ENCODE results near the gene GPS1.

Gene GPS1

DNA sequence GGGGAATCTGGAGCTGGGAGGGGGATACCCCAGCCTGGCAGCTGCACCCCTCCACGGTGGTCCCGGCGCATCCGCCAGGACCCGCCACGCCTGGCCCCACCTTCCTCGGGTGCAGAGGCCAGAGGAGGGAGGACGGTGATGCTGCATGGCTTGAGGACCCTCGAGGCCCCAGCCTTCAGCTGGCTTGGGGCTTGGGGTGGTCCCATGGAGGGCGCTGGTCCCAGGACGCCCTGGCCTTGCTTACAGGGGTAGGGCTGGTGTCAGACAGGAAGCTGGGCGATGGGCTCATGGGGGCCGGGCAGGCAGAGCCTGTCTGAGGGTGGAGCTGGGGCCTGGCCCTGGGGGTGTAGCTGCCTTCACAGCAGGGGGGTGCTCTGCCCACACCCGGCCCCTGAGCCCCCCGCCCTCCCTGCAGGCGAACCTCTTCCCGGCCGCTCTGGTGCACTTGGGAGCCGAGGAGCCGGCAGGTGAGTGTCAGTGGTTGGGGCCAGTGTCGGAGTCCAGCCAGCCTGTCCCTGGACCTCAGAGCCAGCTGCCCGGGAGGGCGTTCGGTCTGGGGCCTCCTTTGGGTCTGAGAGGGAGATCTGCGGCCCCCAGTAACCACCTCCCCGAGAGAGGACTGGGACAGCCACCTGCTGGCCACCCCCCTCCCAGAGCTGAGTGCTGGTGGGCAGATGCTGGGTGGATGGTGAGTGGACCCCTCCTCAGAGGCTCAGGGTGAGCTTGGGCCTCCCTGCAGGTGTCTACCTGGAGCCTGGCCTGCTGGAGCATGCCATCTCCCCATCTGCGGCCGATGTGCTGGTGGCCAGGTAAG, 35.4 kb upstream of the GPS1 start:
- H2BK120ac ChIP-seq (ENCODE audit: insufficient read depth, low read length, poor library complexity) = no peak overlapping the region

DNA sequence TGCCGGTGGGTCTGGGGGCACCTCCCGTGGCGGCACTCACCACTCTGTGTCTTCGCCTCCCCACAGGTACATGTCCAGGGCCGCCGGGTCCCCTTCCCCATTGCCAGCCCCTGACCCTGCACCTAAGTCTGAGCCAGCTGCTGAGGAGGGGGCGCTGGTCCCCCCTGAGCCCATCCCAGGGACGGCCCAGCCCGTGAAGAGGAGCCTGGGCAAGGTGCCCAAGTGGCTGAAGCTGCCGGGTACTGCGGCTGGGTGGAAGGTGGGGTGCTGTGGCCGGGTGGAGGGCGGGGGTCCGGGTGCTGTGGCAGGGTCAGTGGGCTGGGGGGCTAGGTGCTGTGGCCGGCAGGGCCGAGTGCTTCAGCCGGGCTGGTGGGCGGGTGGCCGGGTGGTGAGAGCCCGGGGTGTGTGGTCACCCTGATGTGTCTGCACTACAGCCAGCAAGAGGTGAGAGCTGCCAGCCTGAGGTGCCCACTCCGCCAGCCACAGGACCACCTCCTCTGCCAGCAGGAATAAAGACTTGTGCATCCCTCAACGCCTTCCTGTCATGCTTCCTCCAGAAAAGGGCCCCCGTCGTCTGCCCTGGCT, 34.7 kb upstream of the GPS1 start:
- Histone ChIP-seq H3K79me1 (ENCODE audit: low read length) (peaks cover 13% of the 10 kb centered on the region), H4K12ac (ENCODE audit: low read depth, low read length) (no peak overlapping the region), H2AFZ (ENCODE audit: insufficient read depth, low read length, poor library complexity) (no peak overlapping the region), H3K4me2 (ENCODE audit: low read length) (no peak overlapping the region), H2BK120ac (ENCODE audit: insufficient read depth, low read length, poor library complexity) (no peak overlapping the region), H4K8ac (ENCODE audit: low read depth, low read length) (no peak overlapping the region), H3K4me3 (ENCODE audit: low read depth, low read length) (no peak overlapping the region), H3K9me3 (ENCODE audit: insufficient read depth, low read depth, low read length) (peaks cover 2% of the 10 kb centered on the region), H3K27ac (ENCODE audit: low read depth, low read length) (no peak overlapping the region), H3K18ac (ENCODE audit: low read length) (no peak overlapping the region), H3K14ac (ENCODE audit: low read length) (no peak overlapping the region), H2BK12ac (ENCODE audit: low read length) (no peak overlapping the region), H3K4me1 (ENCODE audit: control insufficient read depth in 1 of 2, insufficient read depth in 2 of 2, low read length in 2 of 2) (peaks cover 22 to 23% of the 10 kb centered on the region in 2 experiments), H3K23ac (ENCODE audit: low read length) (no peak overlapping the region), H2AK5ac (ENCODE audit: low read length) (no peak overlapping the region), H3K27me3 (ENCODE audit: insufficient read depth, low read length) (no peaks in the 10 kb centered on the region), H2BK5ac (ENCODE audit: low read depth, low read length, poor library complexity) (no peak overlapping the region), H3K36me3 (ENCODE audit: control insufficient read depth in 1 of 2, insufficient read depth in 2 of 2, low read length in 2 of 2) (peaks cover 17 to 20% of the 10 kb centered on the region in 2 experiments), H3K9ac (ENCODE audit: low read length) (no peak overlapping the region), H3K79me2 (ENCODE audit: control insufficient read depth, insufficient read depth, low read length, poor library complexity) (peaks cover 2% of the 10 kb centered on the region), H3K4ac (ENCODE audit: low read depth, low read length) (no peak overlapping the region), H4K91ac (ENCODE audit: low read depth, low read length) (no peak overlapping the region)
- DNase-seq = no peak
- WGBS (ENCODE audit: extremely low coverage, insufficient coverage, insufficient read length) = no CpG with 5 or more reads among the region's 24 CpGs

More for the DNA sequence above, 35.4 kb upstream of the GPS1 start:
- Histone ChIP-seq H3K18ac (ENCODE audit: low read length) (no peak overlapping the region), H3K79me1 (ENCODE audit: low read length) (peaks cover 13% of the 10 kb centered on the region), H3K27me3 (ENCODE audit: insufficient read depth, low read length) (no peaks in the 10 kb centered on the region), H3K4me2 (ENCODE audit: low read length) (no peak overlapping the region), H3K23ac (ENCODE audit: low read length) (no peak overlapping the region), H2AFZ (ENCODE audit: insufficient read depth, low read length, poor library complexity) (no peak overlapping the region), H3K79me2 (ENCODE audit: control insufficient read depth, insufficient read depth, low read length, poor library complexity) (peaks cover 2% of the 10 kb centered on the region), H2AK5ac (ENCODE audit: low read length) (no peak overlapping the region), H2BK12ac (ENCODE audit: low read length) (no peak overlapping the region), H3K9ac (ENCODE audit: low read length) (no peak overlapping the region), H3K4ac (ENCODE audit: low read depth, low read length) (no peak overlapping the region), H3K36me3 (ENCODE audit: control insufficient read depth in 1 of 2, insufficient read depth in 2 of 2, low read length in 2 of 2) (peaks cover 20 to 23% of the 10 kb centered on the region in 2 experiments), H4K8ac (ENCODE audit: low read depth, low read length) (no peak overlapping the region), H4K12ac (ENCODE audit: low read depth, low read length) (no peak overlapping the region), H3K4me1 (ENCODE audit: control insufficient read depth in 1 of 2, insufficient read depth in 2 of 2, low read length in 2 of 2) (peaks cover 17 to 18% of the 10 kb centered on the region in 2 experiments), H3K14ac (ENCODE audit: low read length) (no peak overlapping the region), H3K27ac (ENCODE audit: low read depth, low read length) (no peak overlapping the region), H3K4me3 (ENCODE audit: low read depth, low read length) (no peak overlapping the region), H3K9me3 (ENCODE audit: insufficient read depth, low read depth, low read length) (peaks cover 2% of the 10 kb centered on the region), H4K91ac (ENCODE audit: low read depth, low read length) (no peak overlapping the region), H2BK5ac (ENCODE audit: low read depth, low read length, poor library complexity) (no peak overlapping the region)
- no CpG with 5 or more reads among the region's 28 CpGs for WGBS (ENCODE audit: extremely low coverage, insufficient coverage, insufficient read length)
- no peak for DNase-seq

DNA sequence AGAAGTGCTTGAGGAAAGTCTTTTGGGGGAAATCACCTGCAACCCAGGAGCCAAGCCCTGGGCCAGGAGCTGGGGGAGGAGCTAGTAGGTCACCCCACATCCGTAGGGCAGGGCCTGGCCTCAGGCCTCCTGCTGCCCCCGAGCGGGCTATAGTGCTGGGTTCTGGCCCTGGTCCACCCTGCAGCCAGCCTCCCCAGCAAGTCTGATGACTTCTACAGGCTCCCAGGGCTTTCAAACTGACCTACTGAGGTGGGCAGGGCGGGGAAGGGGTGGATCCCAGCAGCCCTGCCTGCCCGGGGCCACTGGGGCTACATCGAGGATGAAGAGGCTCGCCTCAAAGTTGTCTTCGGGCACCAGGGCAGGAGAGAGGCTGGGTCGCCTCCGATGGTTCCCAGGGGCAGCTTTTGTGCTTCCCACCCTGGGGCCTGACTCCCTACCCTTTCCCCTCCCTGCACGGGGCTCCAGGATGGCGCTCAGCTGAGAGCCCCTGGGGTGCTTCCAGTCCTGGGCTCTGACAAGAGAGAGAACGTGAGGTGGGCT, 34.0 kb upstream of the GPS1 start:
- no peak overlapping the region for H2BK12ac ChIP-seq (ENCODE audit: low read length)
- no CpG with 5 or more reads among the region's 13 CpGs for WGBS (ENCODE audit: extremely low coverage, insufficient coverage, insufficient read length)
- H3K27ac ChIP-seq (ENCODE audit: low read depth, low read length) = no peak overlapping the region
- no peak overlapping the region for H4K91ac ChIP-seq (ENCODE audit: low read depth, low read length)
- H3K4me3 ChIP-seq (ENCODE audit: low read depth, low read length) = no peak overlapping the region
- no peak overlapping the region for H4K12ac ChIP-seq (ENCODE audit: low read depth, low read length)
- H3K27me3 ChIP-seq (ENCODE audit: insufficient read depth, low read length) = no peaks in the 10 kb centered on the region
- peaks cover 12% of the 10 kb centered on the region for H3K79me1 ChIP-seq (ENCODE audit: low read length)
- H3K4me2 ChIP-seq (ENCODE audit: low read length) = no peak overlapping the region
- H4K8ac ChIP-seq (ENCODE audit: low read depth, low read length) = no peak overlapping the region
- H3K4me1 ChIP-seq (ENCODE audit: control insufficient read depth in 1 of 2, insufficient read depth in 2 of 2, low read length in 2 of 2) = peaks cover 18% of the 10 kb centered on the region in 2 experiments
- H2BK5ac ChIP-seq (ENCODE audit: low read depth, low read length, poor library complexity) = no peak overlapping the region
- peaks cover 4% of the 10 kb centered on the region for H3K79me2 ChIP-seq (ENCODE audit: control insufficient read depth, insufficient read depth, low read length, poor library complexity)
- DNase-seq = no peak
- no peak overlapping the region for H3K9ac ChIP-seq (ENCODE audit: low read length)
- no peak overlapping the region for H3K23ac ChIP-seq (ENCODE audit: low read length)
- no peak overlapping the region for H2AFZ ChIP-seq (ENCODE audit: insufficient read depth, low read length, poor library complexity)
- no peak overlapping the region for H2AK5ac ChIP-seq (ENCODE audit: low read length)
- H3K18ac ChIP-seq (ENCODE audit: low read length) = no peak overlapping the region
- no peak overlapping the region for H3K4ac ChIP-seq (ENCODE audit: low read depth, low read length)
- H2BK120ac ChIP-seq (ENCODE audit: insufficient read depth, low read length, poor library complexity) = no peak overlapping the region
- H3K14ac ChIP-seq (ENCODE audit: low read length) = no peak overlapping the region
- H3K9me3 ChIP-seq (ENCODE audit: insufficient read depth, low read depth, low read length) = peaks cover 2% of the 10 kb centered on the region
- H3K36me3 ChIP-seq (ENCODE audit: control insufficient read depth in 1 of 2, insufficient read depth in 2 of 2, low read length in 2 of 2) = peaks cover 17 to 18% of the 10 kb centered on the region in 2 experiments

DNA sequence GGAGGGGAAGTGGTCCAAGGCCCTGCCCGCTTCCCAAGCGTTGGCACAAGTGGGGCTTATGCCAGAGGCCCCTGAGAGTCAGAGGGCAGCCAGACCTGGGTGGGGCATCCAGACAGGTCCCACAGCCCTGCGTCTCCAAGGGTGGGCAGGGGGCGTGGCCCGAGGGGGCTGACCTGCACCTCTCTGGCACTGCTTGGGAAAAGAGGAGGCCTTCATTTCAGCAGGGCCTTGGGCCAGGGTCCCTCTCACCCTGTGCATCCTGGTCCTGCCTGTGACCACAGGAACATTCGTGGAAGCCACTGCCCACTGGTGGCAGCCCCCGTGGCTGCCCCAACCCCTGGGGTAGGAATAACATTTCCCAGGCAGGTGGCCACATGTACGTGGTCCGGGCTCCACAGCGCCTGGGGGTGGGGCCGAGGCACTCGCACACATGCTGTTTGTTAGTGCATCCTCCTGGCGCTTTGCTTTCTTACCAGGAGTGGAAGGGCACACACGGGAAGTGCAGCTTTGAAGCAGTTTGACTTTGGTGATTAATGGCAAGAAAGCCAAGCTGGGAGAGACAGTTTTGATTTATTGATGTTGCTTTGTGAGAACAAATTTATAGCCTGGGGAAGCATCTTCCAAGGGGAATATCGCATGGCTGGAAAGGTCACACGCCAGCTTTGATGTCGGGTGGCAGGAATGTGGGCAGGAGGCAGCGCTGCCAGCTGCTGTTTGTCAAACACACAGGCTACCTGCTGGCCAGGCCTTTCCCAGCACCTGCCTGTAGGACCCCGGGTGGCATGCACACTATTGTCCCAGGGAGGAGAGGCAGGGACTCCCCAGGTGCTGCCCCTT, 33.3 kb upstream of the GPS1 start:
- H2BK5ac ChIP-seq (ENCODE audit: low read depth, low read length, poor library complexity) = no peak overlapping the region
- no peak overlapping the region for H3K4me2 ChIP-seq (ENCODE audit: low read length)

More for the DNA sequence above, 33.3 kb upstream of the GPS1 start:
- H3K9me3 ChIP-seq (ENCODE audit: insufficient read depth, low read depth, low read length) = peaks cover 2% of the 10 kb centered on the region
- no peak overlapping the region for H3K18ac ChIP-seq (ENCODE audit: low read length)
- H3K9ac ChIP-seq (ENCODE audit: low read length) = no peak overlapping the region
- H3K36me3 ChIP-seq (ENCODE audit: control insufficient read depth in 1 of 2, insufficient read depth in 2 of 2, low read length in 2 of 2) = peaks cover 17 to 18% of the 10 kb centered on the region in 2 experiments
- H3K79me1 ChIP-seq (ENCODE audit: low read length) = peaks cover 8% of the 10 kb centered on the region
- H3K4ac ChIP-seq (ENCODE audit: low read depth, low read length) = no peak overlapping the region
- no peak overlapping the region for H3K14ac ChIP-seq (ENCODE audit: low read length)
- peaks cover 12 to 13% of the 10 kb centered on the region in 2 experiments for H3K4me1 ChIP-seq (ENCODE audit: control insufficient read depth in 1 of 2, insufficient read depth in 2 of 2, low read length in 2 of 2)
- no peak overlapping the region for H3K4me3 ChIP-seq (ENCODE audit: low read depth, low read length)
- H2BK120ac ChIP-seq (ENCODE audit: insufficient read depth, low read length, poor library complexity) = no peak overlapping the region
- H4K12ac ChIP-seq (ENCODE audit: low read depth, low read length) = no peak overlapping the region
- peaks cover 5% of the 10 kb centered on the region for H3K79me2 ChIP-seq (ENCODE audit: control insufficient read depth, insufficient read depth, low read length, poor library complexity)
- H2AFZ ChIP-seq (ENCODE audit: insufficient read depth, low read length, poor library complexity) = no peak overlapping the region
- no peak overlapping the region for H3K23ac ChIP-seq (ENCODE audit: low read length)
- DNase-seq = peak in 1 of 2 donors; percentile 56
- no peak overlapping the region for H4K8ac ChIP-seq (ENCODE audit: low read depth, low read length)
- H3K27me3 ChIP-seq (ENCODE audit: insufficient read depth, low read length) = no peaks in the 10 kb centered on the region
- WGBS (ENCODE audit: extremely low coverage, insufficient coverage, insufficient read length) = no CpG with 5 or more reads among the region's 19 CpGs
- no peak overlapping the region for H4K91ac ChIP-seq (ENCODE audit: low read depth, low read length)
- H3K27ac ChIP-seq (ENCODE audit: low read depth, low read length) = no peak overlapping the region
- H2BK12ac ChIP-seq (ENCODE audit: low read length) = no peak overlapping the region
- no peak overlapping the region for H2AK5ac ChIP-seq (ENCODE audit: low read length)
